K562 (cell line): ENCODE results near the gene MGP. TPM values are rescaled to one million over a fixed set of nuclear protein-coding genes. Genes with fewer than 3 reads are reported as not detected.

Experiments used
- BRCA1 ChIP-seq, 2 experiments: fragments of 450-650 bp in 1 of 2; sonication (generic) in 1 of 2; formaldehyde crosslinking in 1 of 2; IDR thresholded peaks; 2 replicates each; pipeline versions ENCODE4 v1.5.0 to v1.6.1; 2017 to 2020; ENCODE audit warnings: mild to moderate bottlenecking in 1 of 2, missing genetic modification reagents in 1 of 2
- CEBPG ChIP-seq, 3 experiments: fragments of 200-800 bp in 1 of 3; sonication (Bioruptor generic) in 1 of 3; sonication (generic) in 1 of 3; formaldehyde crosslinking in 1 of 3; IDR thresholded peaks in 2 of 3; conservative IDR thresholded peaks in 1 of 3; 2 replicates each; pipeline versions ENCODE4 v1.6.1 to v1.8.0; 2016 to 2022; ENCODE audit warnings: missing compliant biosample characterization in 2 of 3, missing genetic modification characterization in 2 of 3, mild to moderate bottlenecking in 1 of 3, missing genetic modification reagents in 1 of 3
- EP300 ChIP-seq: IDR thresholded peaks from 2 replicates; pipeline ENCODE4 v1.6.1; 2012; ENCODE audit warnings: low read length, improper control_type of control experiment
- RBM15 ChIP-seq: fragments of 200-400 bp; formaldehyde crosslinking; IDR thresholded peaks from 2 replicates; pipeline ENCODE4 v1.6.1; 2018; ENCODE audit warnings: mild to moderate bottlenecking, low read length, moderate library complexity; ENCODE audit not compliant: insufficient read depth
- SMARCE1 ChIP-seq: fragments of 450-650 bp; IDR thresholded peaks from 2 replicates; pipeline ENCODE4 v1.7.1; 2016; ENCODE audit warnings: mild to moderate bottlenecking
- ZBTB8A ChIP-seq: fragments of 450-650 bp; IDR thresholded peaks from 2 replicates; pipeline ENCODE4 v1.6.1; 2018; ENCODE audit warnings: mild to moderate bottlenecking, moderate library complexity; ENCODE audit not compliant: partially characterized antibody
- ZC3H11A ChIP-seq: IDR thresholded peaks from 2 replicates; pipeline ENCODE4 v1.6.1; 2012; ENCODE audit warnings: low read depth, low read length, improper control_type of control experiment
- ZNF217 ChIP-seq: sonication (generic); formaldehyde crosslinking; IDR thresholded peaks from 2 replicates; pipeline ENCODE4 v1.8.0; 2022; ENCODE audit warnings: mild to moderate bottlenecking, missing genetic modification reagents
- ZSCAN32 ChIP-seq: fragments of 450-650 bp; formaldehyde crosslinking; IDR thresholded peaks from 2 replicates; pipeline ENCODE4 v1.4.0; 2020; ENCODE audit warnings: mild to moderate bottlenecking, moderate library complexity
- polyA plus RNA-seq, 8 experiments: library from polyadenylated mRNA; depleted of rRNA in 4 of 8; stranded (reverse) in 5 of 8; unstranded in 3 of 8; fragments of >200 nt; fragmentation: Nextera tagmentation in 2 of 8; fragmentation: Illumina TruSeq in 1 of 8; extraction: Ambion mirVana in 2 of 8; extraction: Trizol in 1 of 8; gene quantifications; 2 replicates each; pipeline versions ENCODE4 v1.2.1 to v1.2.3, GENCODE V29; 2011 to 2014; ENCODE audit warnings: inconsistent platforms in 1 of 8, missing spikeins in 1 of 8
- total RNA-seq, 7 experiments: library from RNA; depleted of rRNA in 6 of 7; stranded (reverse); fragments of >200 nt in 6 of 7; fragmentation: Illumina TruSeq in 2 of 7; extraction: Trizol in 2 of 7; gene quantifications; 2 replicates each; pipeline versions ENCODE4 v1.2.1 to v1.2.3, GENCODE V29; 2011 to 2021; ENCODE audit warnings: low replicate concordance in 1 of 7
- TF ChIP-seq, protein P1 (sequence below): fragments of 450-650 bp; IDR thresholded peaks from 2 replicates; pipeline ENCODE4 v1.6.1; 2016; ENCODE audit warnings: low read depth
- TF ChIP-seq, protein P2 (sequence below): sonication (generic); formaldehyde crosslinking; IDR thresholded peaks from 2 replicates; pipeline ENCODE4 v1.8.0; 2022; ENCODE audit warnings: mild to moderate bottlenecking, missing genetic modification reagents, borderline replicate concordance
- TF ChIP-seq, protein P3 (sequence below), 3 experiments: IDR thresholded peaks in 2 of 3; conservative IDR thresholded peaks in 1 of 3; 2 replicates each; pipeline ENCODE4 v1.5.1; 2011 to 2012; ENCODE audit warnings: low read length in 3 of 3, mild to moderate bottlenecking in 3 of 3, control low read depth in 2 of 3, improper control_type of control experiment in 1 of 3, inconsistent platforms in 1 of 3, low read depth in 1 of 3, mixed read lengths in 1 of 3, moderate library complexity in 1 of 3; ENCODE audit not compliant: insufficient read depth in 2 of 3

The MGP gene
- total and polyA plus RNA-seq, 9 of the 15 experiments (the other 6 are each of a cell fraction or from before 2014, with no cell fraction given): 1.2 TPM; not detected in 8

DNA sequence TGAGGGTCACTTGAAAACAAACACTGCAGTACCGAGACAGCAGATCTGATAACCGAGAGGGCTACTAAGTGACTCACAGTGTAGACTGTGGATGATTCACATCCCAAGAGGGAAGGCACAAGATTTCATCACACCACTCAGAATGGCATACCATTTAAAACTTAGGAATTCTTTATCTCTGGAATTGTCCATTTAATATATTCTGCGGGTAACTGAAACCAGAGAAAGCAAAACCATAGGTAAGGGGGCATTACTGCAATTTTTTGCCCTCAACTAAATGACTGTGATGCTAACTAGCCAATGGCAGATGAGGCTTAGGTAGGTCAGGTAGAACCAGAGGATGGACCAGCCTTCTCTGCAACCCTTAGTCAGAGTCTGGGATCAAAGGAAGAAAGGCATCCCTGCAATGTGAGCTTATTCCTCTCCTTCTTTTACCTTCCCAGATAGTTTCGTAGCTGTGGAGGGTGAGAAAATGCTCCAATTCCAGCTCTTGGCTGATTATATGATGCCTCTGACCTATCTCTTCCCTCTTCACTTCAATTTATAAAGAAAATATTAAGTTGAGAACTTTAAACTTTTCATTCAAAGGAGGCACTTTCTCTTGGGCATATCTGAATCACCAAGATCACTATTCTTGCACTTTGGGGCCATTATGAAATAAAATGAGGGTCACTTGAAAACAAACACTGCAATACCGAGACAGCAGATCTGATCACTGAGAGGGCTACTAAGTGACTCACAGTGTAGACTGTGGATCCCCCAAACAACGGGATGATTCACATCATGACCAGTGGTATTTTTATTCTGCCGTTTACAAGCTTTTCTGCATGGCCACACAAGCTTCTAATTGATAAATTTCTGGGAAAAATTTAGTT is 49.1 kb downstream of the MGP start (continued):
- TF ChIP-seq, protein P1, sequence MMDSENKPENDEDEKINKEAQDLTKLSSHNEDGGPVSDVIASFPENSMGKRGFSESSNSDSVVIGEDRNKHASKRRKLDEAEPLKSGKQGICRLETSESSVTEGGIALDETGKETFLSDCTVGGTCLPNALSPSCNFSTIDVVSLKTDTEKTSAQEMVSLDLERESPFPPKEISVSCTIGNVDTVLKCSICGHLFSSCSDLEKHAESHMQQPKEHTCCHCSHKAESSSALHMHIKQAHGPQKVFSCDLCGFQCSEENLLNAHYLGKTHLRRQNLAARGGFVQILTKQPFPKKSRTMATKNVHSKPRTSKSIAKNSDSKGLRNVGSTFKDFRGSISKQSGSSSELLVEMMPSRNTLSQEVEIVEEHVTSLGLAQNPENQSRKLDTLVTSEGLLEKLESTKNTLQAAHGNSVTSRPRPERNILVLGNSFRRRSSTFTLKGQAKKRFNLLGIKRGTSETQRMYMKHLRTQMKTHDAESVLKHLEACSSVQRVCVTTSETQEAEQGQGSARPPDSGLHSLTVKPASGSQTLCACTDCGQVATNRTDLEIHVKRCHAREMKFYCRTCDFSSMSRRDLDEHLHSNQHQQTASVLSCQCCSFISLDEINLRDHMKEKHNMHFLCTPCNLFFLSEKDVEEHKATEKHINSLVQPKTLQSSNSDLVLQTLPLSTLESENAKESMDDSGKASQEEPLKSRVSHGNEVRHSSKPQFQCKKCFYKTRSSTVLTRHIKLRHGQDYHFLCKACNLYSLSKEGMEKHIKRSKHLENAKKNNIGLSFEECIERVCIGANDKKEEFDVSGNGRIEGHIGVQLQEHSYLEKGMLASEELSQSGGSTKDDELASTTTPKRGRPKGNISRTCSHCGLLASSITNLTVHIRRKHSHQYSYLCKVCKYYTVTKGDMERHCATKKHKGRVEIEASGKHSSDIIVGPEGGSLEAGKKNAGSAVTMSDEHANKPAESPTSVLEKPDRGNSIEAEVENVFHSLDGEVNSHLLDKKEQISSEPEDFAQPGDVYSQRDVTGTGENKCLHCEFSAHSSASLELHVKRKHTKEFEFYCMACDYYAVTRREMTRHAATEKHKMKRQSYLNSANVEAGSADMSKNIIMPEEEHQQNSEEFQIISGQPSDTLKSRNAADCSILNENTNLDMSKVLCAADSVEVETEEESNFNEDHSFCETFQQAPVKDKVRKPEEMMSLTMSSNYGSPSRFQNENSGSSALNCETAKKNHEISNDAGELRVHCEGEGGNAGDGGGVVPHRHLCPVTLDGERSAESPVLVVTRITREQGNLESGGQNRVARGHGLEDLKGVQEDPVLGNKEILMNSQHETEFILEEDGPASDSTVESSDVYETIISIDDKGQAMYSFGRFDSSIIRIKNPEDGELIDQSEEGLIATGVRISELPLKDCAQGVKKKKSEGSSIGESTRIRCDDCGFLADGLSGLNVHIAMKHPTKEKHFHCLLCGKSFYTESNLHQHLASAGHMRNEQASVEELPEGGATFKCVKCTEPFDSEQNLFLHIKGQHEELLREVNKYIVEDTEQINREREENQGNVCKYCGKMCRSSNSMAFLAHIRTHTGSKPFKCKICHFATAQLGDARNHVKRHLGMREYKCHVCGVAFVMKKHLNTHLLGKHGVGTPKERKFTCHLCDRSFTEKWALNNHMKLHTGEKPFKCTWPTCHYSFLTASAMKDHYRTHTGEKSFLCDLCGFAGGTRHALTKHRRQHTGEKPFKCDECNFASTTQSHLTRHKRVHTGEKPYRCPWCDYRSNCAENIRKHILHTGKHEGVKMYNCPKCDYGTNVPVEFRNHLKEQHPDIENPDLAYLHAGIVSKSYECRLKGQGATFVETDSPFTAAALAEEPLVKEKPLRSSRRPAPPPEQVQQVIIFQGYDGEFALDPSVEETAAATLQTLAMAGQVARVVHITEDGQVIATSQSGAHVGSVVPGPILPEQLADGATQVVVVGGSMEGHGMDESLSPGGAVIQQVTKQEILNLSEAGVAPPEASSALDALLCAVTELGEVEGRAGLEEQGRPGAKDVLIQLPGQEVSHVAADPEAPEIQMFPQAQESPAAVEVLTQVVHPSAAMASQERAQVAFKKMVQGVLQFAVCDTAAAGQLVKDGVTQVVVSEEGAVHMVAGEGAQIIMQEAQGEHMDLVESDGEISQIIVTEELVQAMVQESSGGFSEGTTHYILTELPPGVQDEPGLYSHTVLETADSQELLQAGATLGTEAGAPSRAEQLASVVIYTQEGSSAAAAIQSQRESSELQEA: no peak
- TF ChIP-seq SMARCE1 (peak; percentile 80), BRCA1 (IDR thresholded peaks at IDR 0.05) (no peak), BRCA1 (CRISPR knock-in tag; IDR thresholded peaks at IDR 0.05) (no peak), ZSCAN32 (CRISPR knock-in tag) (no peak), ZC3H11A (no peak), CEBPG (CRISPR knock-in tag; IDR thresholded peaks at IDR 0.05) (no peak), CEBPG (tag; conservative IDR thresholded peaks at IDR 0.05 in 1 of 2, IDR thresholded peaks at IDR 0.05 in 1 of 2) (peak in 1 of 2 experiments; percentile 87; a peak in 3 of 4 replicates), EP300 (peak; percentile 17; the same call in 1 of the 2 replicates), RBM15 (no peak), ZBTB8A (no peak), ZNF217 (CRISPR knock-in tag) (no peak)
- TF ChIP-seq, protein P2, sequence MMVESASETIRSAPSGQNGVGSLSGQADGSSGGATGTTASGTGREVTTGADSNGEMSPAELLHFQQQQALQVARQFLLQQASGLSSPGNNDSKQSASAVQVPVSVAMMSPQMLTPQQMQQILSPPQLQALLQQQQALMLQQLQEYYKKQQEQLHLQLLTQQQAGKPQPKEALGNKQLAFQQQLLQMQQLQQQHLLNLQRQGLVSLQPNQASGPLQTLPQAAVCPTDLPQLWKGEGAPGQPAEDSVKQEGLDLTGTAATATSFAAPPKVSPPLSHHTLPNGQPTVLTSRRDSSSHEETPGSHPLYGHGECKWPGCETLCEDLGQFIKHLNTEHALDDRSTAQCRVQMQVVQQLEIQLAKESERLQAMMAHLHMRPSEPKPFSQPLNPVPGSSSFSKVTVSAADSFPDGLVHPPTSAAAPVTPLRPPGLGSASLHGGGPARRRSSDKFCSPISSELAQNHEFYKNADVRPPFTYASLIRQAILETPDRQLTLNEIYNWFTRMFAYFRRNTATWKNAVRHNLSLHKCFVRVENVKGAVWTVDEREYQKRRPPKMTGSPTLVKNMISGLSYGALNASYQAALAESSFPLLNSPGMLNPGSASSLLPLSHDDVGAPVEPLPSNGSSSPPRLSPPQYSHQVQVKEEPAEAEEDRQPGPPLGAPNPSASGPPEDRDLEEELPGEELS: no peak
- TF ChIP-seq, protein P3, sequence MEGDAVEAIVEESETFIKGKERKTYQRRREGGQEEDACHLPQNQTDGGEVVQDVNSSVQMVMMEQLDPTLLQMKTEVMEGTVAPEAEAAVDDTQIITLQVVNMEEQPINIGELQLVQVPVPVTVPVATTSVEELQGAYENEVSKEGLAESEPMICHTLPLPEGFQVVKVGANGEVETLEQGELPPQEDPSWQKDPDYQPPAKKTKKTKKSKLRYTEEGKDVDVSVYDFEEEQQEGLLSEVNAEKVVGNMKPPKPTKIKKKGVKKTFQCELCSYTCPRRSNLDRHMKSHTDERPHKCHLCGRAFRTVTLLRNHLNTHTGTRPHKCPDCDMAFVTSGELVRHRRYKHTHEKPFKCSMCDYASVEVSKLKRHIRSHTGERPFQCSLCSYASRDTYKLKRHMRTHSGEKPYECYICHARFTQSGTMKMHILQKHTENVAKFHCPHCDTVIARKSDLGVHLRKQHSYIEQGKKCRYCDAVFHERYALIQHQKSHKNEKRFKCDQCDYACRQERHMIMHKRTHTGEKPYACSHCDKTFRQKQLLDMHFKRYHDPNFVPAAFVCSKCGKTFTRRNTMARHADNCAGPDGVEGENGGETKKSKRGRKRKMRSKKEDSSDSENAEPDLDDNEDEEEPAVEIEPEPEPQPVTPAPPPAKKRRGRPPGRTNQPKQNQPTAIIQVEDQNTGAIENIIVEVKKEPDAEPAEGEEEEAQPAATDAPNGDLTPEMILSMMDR (IDR thresholded peaks at IDR 0.05 in 2 of 3, conservative IDR thresholded peaks at IDR 0.05 in 1 of 3; ENCODE audit: insufficient read depth in 2 of 3, low read depth in 1 of 3, low read length in 3 of 3): no peak
